BE2C (cell line): ENCODE results near the gene ZNF512.
A peak's percentile ranks its signal among the peaks of the same experiment; 100 is the strongest.
"Not testable (repeated sequence)": the region's sequence is repeated elsewhere in the genome, so short reads cannot be mapped to it uniquely, and the experiment has no call there.

Experiments used
- DNase-seq: peaks from one replicate; pipeline ENCODE4 v3.0.0-alpha.2; 2020
- H3K27me3 ChIP-seq: fragments of 250-450 bp; sonication (Bioruptor Pico); 2 replicates; pipeline ENCODE4 v1.5.1; 2020; ENCODE audit warnings: mild to moderate bottlenecking
- H3K36me3 ChIP-seq: fragments of 250-450 bp; sonication (Bioruptor Pico); 2 replicates; pipeline ENCODE4 v1.5.1; 2020; ENCODE audit warnings: mild to moderate bottlenecking
- H3K4me1 ChIP-seq: fragments of 250-450 bp; sonication (Bioruptor Pico); 2 replicates; pipeline ENCODE4 v1.5.1; 2020
- H3K4me3 ChIP-seq: 2 replicates; pipeline ENCODE4 v1.5.1; 2011; ENCODE audit warnings: low read depth, low read length
- H3K9me3 ChIP-seq: fragments of 250-450 bp; sonication (Bioruptor Pico); 2 replicates; pipeline ENCODE4 v1.5.1; 2020
- TF ChIP-seq, protein P1 (sequence below): IDR thresholded peaks from 2 replicates; pipeline ENCODE4 v1.5.1; 2012; ENCODE audit warnings: mild to moderate bottlenecking, low read depth, low read length

The ZNF512 gene

DNA sequence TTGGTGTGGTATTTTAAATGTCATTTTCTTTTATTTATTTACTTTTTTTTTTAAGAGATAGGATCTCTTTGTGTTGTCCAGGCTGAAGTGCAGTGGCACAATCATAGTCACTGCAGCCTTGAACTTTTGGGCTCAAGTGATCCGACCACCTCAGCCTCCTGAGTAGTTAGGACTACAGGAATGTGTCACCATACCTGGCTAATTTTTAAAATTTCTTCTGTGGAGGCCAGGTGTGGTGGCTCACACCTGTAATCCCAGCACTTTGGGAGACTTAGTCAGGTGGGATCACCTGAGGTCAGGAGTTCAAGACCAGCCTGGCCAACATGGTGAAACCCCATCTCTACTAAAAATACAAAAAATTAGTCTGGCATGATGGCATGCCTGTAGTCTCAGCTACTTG is 33.5 kb upstream of the ZNF512 start:
- TF ChIP-seq, protein P1, sequence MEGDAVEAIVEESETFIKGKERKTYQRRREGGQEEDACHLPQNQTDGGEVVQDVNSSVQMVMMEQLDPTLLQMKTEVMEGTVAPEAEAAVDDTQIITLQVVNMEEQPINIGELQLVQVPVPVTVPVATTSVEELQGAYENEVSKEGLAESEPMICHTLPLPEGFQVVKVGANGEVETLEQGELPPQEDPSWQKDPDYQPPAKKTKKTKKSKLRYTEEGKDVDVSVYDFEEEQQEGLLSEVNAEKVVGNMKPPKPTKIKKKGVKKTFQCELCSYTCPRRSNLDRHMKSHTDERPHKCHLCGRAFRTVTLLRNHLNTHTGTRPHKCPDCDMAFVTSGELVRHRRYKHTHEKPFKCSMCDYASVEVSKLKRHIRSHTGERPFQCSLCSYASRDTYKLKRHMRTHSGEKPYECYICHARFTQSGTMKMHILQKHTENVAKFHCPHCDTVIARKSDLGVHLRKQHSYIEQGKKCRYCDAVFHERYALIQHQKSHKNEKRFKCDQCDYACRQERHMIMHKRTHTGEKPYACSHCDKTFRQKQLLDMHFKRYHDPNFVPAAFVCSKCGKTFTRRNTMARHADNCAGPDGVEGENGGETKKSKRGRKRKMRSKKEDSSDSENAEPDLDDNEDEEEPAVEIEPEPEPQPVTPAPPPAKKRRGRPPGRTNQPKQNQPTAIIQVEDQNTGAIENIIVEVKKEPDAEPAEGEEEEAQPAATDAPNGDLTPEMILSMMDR: no peak
- H3K36me3 ChIP-seq: no peaks in the 10 kb centered on the region
- H3K27me3 ChIP-seq: peaks cover 15% of the 10 kb centered on the region
- no peaks in the 10 kb centered on the region for H3K9me3 ChIP-seq
- DNase-seq: no peak
- H3K4me3 ChIP-seq: no peak overlapping the region
- no peaks in the 10 kb centered on the region for H3K4me1 ChIP-seq

- Histone ChIP-seq H3K27me3 (peaks cover 18% of the 10 kb centered on the region), H3K9me3 (no peaks in the 10 kb centered on the region), H3K36me3 (no peaks in the 10 kb centered on the region), H3K4me1 (no peaks in the 10 kb centered on the region), H3K4me3 (no peak overlapping the region)
- DNase-seq: no peak
- TF ChIP-seq, protein P1: no peak
Observed at GRCh38 chr2:27551514-27551913, 31.3 kb upstream of the ZNF512 start.

DNA sequence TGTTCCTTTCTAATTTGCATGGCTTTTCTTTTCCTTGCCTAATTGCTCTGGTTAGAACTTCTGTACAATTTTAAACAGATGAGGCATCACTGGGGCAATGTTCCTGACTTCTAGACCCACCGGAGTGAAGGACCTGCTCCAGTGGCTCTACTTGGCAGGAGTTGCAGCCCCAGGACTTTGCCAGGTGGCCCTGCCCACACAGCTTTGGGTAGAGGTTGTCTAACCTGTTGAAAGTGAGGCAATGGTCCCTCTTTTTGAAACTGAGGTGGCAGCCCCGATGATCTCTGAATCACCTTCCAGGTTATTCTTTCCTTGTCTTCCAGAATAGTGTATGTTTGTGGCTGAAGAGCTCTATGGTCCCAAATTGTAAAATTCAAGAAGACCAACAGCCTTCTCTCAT is 29.9 kb upstream of the ZNF512 start:
- DNase-seq: no peak
- Histone ChIP-seq H3K4me3 (no peak overlapping the region), H3K36me3 (no peaks in the 10 kb centered on the region), H3K9me3 (no peaks in the 10 kb centered on the region), H3K27me3 (peaks cover 18% of the 10 kb centered on the region), H3K4me1 (no peaks in the 10 kb centered on the region)
- TF ChIP-seq, protein P1: no peak

GRCh38 chr2:27554451-27554850 is 28.4 kb upstream of the ZNF512 start:
- DNase-seq, H3K4me3 ChIP-seq, H3K4me1 ChIP-seq, H3K9me3 ChIP-seq, H3K36me3 ChIP-seq: not testable (repeated sequence)
- peaks cover 24% of the 10 kb centered on the region for H3K27me3 ChIP-seq

DNA sequence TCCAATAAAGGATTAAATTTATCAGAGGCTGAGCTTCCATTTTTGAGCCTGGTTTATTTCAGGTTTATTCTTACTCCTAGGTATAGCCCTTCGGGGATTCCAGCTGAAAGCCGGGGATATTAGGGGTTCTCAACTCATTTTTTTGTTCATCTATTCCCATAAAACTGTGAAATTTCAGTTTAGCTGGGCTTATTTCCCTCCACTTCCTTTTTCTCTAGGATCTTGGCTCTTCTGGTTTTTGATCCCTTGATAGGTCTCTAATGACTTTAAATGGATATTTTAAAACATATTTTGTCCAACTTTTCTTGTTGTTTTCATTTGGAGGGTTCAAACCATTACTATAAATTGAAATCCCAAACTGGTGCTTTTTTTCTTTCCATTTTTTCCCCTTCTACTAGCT is 23.6 kb upstream of the ZNF512 start:
- Histone ChIP-seq H3K27me3 (peaks cover 11% of the 10 kb centered on the region), H3K36me3 (no peaks in the 10 kb centered on the region), H3K4me1 (no peaks in the 10 kb centered on the region), H3K4me3 (peak overlapping the region; percentile 12), H3K9me3 (no peaks in the 10 kb centered on the region)
- TF ChIP-seq, protein P1: no peak
- no peak for DNase-seq

DNA sequence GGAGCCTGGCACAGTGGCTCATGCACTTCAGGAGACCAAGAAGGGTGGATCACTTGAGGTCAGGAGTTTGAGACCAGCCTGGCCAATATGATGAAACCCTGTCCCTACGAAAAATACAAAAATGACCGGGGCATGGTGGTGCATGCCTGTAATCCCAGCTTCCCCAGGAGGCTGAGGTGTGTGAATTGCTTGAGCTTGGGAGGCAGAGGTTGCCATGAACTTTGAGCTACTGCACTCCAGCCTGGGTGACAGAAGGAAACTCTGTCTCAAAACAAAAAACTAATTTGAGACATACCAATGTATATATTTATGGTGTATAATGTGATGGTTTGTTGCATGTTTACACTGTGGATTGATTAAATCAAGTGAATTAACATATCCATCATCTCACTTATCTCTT is 21.8 kb upstream of the ZNF512 start:
- no peak for DNase-seq
- Histone ChIP-seq H3K4me3 (no peak overlapping the region), H3K9me3 (no peaks in the 10 kb centered on the region), H3K4me1 (no peaks in the 10 kb centered on the region), H3K36me3 (no peaks in the 10 kb centered on the region), H3K27me3 (peaks cover 18% of the 10 kb centered on the region)
- TF ChIP-seq, protein P1: no peak

- TF ChIP-seq, protein P1: no peak
- Histone ChIP-seq H3K4me3 (no peak overlapping the region), H3K36me3 (no peaks in the 10 kb centered on the region), H3K9me3 (no peaks in the 10 kb centered on the region), H3K27me3 (peaks cover 12% of the 10 kb centered on the region), H3K4me1 (no peaks in the 10 kb centered on the region)
- no peak for DNase-seq
Observed at GRCh38 chr2:27566628-27567027, 16.2 kb upstream of the ZNF512 start.
